OCI-LY7 (cell line): ENCODE measurements around the gene SCN4B. TPM values are rescaled to one million over a fixed set of nuclear protein-coding genes. Genes with fewer than 3 reads are reported as not detected.

ENCODE experiments used
- BruUV-seq: library from RNA; stranded (reverse); fragments of 400-500 nt; replicated peaks from 2 replicates; lab custom pipeline; 2021; lab: Mats Ljungman, UMichigan
- CTCF ChIA-PET: fragments of 300-600 bp; sonication (Branson Sonifier 250); formaldehyde crosslinking; loops from one replicate; lab custom pipeline; 2022; ENCODE audit warnings: antibody characterized with exemption; ENCODE audit not compliant: unreplicated experiment; lab: Charles Lee
- POLR2A ChIA-PET: fragments of 300-600 bp; sonication (Branson Sonifier 250); formaldehyde crosslinking; loops from one replicate; lab custom pipeline; 2022; ENCODE audit warnings: antibody characterized with exemption; lab: Charles Lee
- DNase-seq: peaks from one replicate; pipeline ENCODE4 v3.0.0-alpha.2; 2015; ENCODE audit warnings: low spot score
- H2AFZ ChIP-seq: fragments of 200-600 bp; sonication (generic), shearing (Covaris generic); 2 replicates; pipeline ENCODE4 v1.6.1; 2014; ENCODE audit warnings: mild to moderate bottlenecking, antibody characterized with exemption, low read length, moderate library complexity
- H3K27ac ChIP-seq: fragments of 200-600 bp; sonication (generic); 2 replicates; pipeline ENCODE4 v1.5.1; 2014; ENCODE audit warnings: mixed run types, low read depth, mild to moderate bottlenecking, moderate library complexity, low read length, inconsistent platforms; ENCODE audit not compliant: poor library complexity, severe bottlenecking
- H3K36me3 ChIP-seq: fragments of 200-600 bp; sonication (generic); 2 replicates; pipeline ENCODE4 v1.6.1; 2014; ENCODE audit warnings: mild to moderate bottlenecking, antibody characterized with exemption, low read length, moderate library complexity, mixed read lengths; ENCODE audit not compliant: insufficient read depth
- H3K4me1 ChIP-seq: fragments of 200-600 bp; sonication (generic); 2 replicates; pipeline ENCODE4 v1.5.1; 2014; ENCODE audit warnings: mild to moderate bottlenecking, low read length; ENCODE audit not compliant: insufficient read depth, poor library complexity, severe bottlenecking
- H3K4me2 ChIP-seq: fragments of 200-600 bp; sonication (generic); 2 replicates; pipeline ENCODE4 v1.6.1; 2014; ENCODE audit warnings: mild to moderate bottlenecking, low read length
- H3K4me3 ChIP-seq: fragments of 200-600 bp; sonication (generic); 2 replicates; pipeline ENCODE4 v1.5.1; 2014; ENCODE audit warnings: mild to moderate bottlenecking, low read depth, low read length; ENCODE audit not compliant: poor library complexity, severe bottlenecking
- H3K79me2 ChIP-seq: fragments of 200-600 bp; sonication (generic); 2 replicates; pipeline ENCODE4 v1.6.1; 2016; ENCODE audit warnings: low read depth, mild to moderate bottlenecking, low read length, moderate library complexity, mixed read lengths; ENCODE audit not compliant: insufficient read depth
- H3K9me2 ChIP-seq: fragments of 200-600 bp; sonication (generic); 2 replicates; pipeline ENCODE4 v1.6.1; 2016; ENCODE audit warnings: mild to moderate bottlenecking, low read length, mixed read lengths; ENCODE audit not compliant: insufficient read depth
- H3K9me3 ChIP-seq: fragments of 200-600 bp; sonication (generic); 2 replicates; pipeline ENCODE4 v1.6.1; 2014; ENCODE audit warnings: mild to moderate bottlenecking, mixed run types, low read length, mixed read lengths
- H4K20me1 ChIP-seq: fragments of 200-600 bp; sonication (generic); 2 replicates; pipeline ENCODE4 v1.6.1; 2014; ENCODE audit warnings: mild to moderate bottlenecking, antibody characterized with exemption, low read length, moderate library complexity, mixed read lengths; ENCODE audit not compliant: insufficient read depth
- CTCF ChIP-seq: fragments of 200-600 bp; sonication (generic); conservative IDR thresholded peaks from 2 replicates; pipeline ENCODE4 v1.5.1; 2014; ENCODE audit warnings: mild to moderate bottlenecking, antibody characterized with exemption, low read length, moderate library complexity, mixed read lengths
- EZH2phosphoT487 ChIP-seq: fragments of 200-600 bp; sonication (generic); IDR thresholded peaks from 2 replicates; pipeline ENCODE4 v1.6.1; 2018; ENCODE audit warnings: low read depth, borderline replicate concordance, mild to moderate bottlenecking, mixed run types, antibody characterized with exemption, low read length, moderate library complexity, mixed read lengths
- intact Hi-C: fragments of 100-400 bp; cut with micrococcal nuclease; formaldehyde crosslinking; loops from one replicate; pipeline ENCODE4 v1.10.0; 2022; ENCODE audit not compliant: unreplicated experiment
- total RNA-seq, 2 experiments: library from RNA; depleted of rRNA in 1 of 2; stranded (reverse); fragments of >200 nt in 1 of 2; shearing (Covaris generic) in 1 of 2; gene quantifications; 2 replicates each; pipeline ENCODE4 v1.2.3, GENCODE V29; 2014 to 2022

The SCN4B gene
- total RNA-seq, 2 experiments from 2014 or later = not detected

DNA sequence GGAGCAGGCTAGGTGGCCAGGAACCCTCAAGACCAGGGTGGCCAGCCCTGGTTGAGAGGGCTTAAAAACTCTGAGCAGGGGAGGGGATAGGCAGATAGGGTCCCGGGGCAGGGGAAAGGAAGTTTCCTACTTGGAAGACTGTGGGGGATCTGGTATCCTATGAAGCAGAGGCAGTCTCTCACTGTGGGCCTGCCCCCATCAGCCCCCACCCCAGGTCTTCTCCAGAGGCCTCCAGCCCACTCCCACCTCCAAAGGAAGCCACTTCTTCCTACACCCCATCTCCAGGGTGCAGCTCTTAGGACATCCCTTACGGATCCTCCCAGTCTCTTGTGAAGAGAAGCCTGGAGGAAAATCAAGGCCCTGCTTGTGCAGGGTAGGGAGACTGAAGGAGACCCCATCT lies 16.3 kb downstream of the SCN4B start:
- H3K4me1 ChIP-seq = no peaks in the 10 kb centered on the region
- DNase-seq = no peak
- no peaks in the 10 kb centered on the region for H3K9me3 ChIP-seq
- ChIA-PET POLR2A (no interaction called here), CTCF (no interaction called here)
- no peak for TF ChIP-seq EZH2phosphoT487
- TF ChIP-seq CTCF = no peak
- no peak overlapping the region for H2AFZ ChIP-seq
- H3K4me3 ChIP-seq = no peak overlapping the region
- H3K27ac ChIP-seq = no peak overlapping the region
- no peak overlapping the region for H3K4me2 ChIP-seq
- no TSS peak for BruUV-seq
- intact Hi-C loops = no loop called here
- H3K79me2 ChIP-seq = no peaks in the 10 kb centered on the region
- no peaks in the 10 kb centered on the region for H3K36me3 ChIP-seq
- no peaks in the 10 kb centered on the region for H4K20me1 ChIP-seq
- H3K9me2 ChIP-seq = no peaks in the 10 kb centered on the region

DNA sequence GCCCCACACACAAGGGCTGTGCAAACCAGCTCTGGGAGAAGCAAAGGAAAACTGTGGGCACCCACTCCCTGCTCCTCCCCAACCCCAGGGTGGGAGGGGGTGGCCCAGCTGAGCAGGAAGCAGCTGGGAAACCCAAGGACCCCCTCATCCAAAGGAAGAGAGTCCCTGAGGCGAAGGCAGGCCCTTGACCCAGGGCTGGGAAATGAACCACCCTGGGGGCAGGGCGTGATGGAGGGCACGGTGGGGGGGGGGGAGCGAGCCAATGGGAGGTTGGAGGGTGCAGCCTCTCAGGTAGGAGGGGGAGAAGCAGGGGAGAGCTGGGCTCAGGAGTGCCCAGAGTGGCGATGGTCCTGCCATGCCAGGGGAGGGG lies 16.8 kb downstream of the SCN4B start:
- Histone ChIP-seq H2AFZ (no peak overlapping the region), H3K9me2 (no peaks in the 10 kb centered on the region), H3K4me2 (no peak overlapping the region), H3K27ac (no peak overlapping the region), H3K4me1 (no peaks in the 10 kb centered on the region), H3K4me3 (no peak overlapping the region), H4K20me1 (no peaks in the 10 kb centered on the region), H3K9me3 (no peaks in the 10 kb centered on the region), H3K36me3 (no peaks in the 10 kb centered on the region), H3K79me2 (no peaks in the 10 kb centered on the region)
- ChIA-PET CTCF (no interaction called here), POLR2A (no interaction called here)
- TF ChIP-seq CTCF (no peak), EZH2phosphoT487 (no peak)
- DNase-seq = no peak
- no TSS peak for BruUV-seq
- intact Hi-C loops = no loop called here

DNA sequence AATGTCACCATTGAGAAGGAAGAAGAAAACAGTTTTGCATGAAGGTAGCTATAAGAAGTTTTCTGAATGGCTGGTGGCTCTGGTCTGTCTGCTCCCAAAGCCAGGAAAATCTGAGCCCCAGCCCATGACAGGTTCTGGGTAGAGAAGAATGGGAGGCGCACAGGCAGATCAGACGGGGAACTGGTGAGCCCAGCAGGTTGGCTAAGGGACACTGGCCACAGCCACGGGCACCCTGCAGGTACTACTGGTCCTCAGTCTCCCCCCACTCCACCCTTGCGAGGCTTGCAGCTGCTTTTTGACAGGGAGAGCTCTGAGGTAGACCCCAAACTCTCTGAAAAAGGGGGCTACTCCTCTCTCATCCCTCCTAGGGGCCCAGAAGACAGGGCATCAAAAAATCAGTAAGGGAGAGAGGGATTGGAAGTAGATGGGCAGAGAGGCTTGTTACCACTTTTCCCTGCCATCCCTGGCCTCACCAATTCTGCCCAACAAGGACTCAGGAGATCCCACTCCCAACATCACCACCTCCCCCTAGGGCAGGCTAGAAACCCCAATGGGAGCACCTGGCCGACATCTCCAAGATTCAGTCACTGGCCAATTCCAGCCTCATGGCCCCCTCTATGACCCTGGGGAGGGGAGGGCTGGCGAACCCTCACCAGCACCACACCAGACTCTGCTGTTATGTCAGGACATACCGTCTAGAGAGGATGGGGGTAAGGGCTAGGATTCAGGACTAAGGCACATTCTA lies 17.4 kb downstream of the SCN4B start:
- TF ChIP-seq CTCF = no peak
- no peak for TF ChIP-seq EZH2phosphoT487
- H3K4me1 ChIP-seq = no peaks in the 10 kb centered on the region
- H3K36me3 ChIP-seq = no peaks in the 10 kb centered on the region
- H3K9me3 ChIP-seq = no peaks in the 10 kb centered on the region
- H3K27ac ChIP-seq = no peak overlapping the region
- H3K4me2 ChIP-seq = no peak overlapping the region
- no peaks in the 10 kb centered on the region for H3K9me2 ChIP-seq
- H4K20me1 ChIP-seq = no peaks in the 10 kb centered on the region
- ChIA-PET CTCF (interaction anchor here (0.5 kb wide), 1 partner anchor 643 kb away, joined by 7 read pairs; no protein-coding TSS in a partner anchor), POLR2A (no interaction called here)
- no peaks in the 10 kb centered on the region for H3K79me2 ChIP-seq
- DNase-seq = no peak
- H3K4me3 ChIP-seq = no peak overlapping the region
- intact Hi-C loops = no loop called here
- no TSS peak for BruUV-seq
- H2AFZ ChIP-seq = no peak overlapping the region
